Left colon (tissue), 2 donors: ENCODE data around the gene TMTC2. TPM values are rescaled to one million over a fixed set of nuclear protein-coding genes. Genes with fewer than 3 reads are reported as not detected.

Experiments used
- ATAC-seq: fragments of 200-7000 bp; cut with Tn5 transposase; one replicate; pipeline ENCODE4 v1.9.1; 2020; ENCODE audit warnings: mild to moderate bottlenecking, moderate library complexity
- DNase-seq, 2 donors: peaks; one replicate each; pipeline ENCODE4 v3.0.0-alpha.2; 2020
- intact Hi-C, 2 donors: fragments of 100-400 bp; cut with DNase I in 1 of 2; cut with micrococcal nuclease in 1 of 2; formaldehyde crosslinking; loops; one replicate each; pipeline versions ENCODE4 v1.11.2 to v1.14.0; 2022; cut with DNase I, micrococcal nuclease
- long read RNA-seq: library from polyadenylated mRNA; unstranded; transcript quantifications from one replicate; pipeline ENCODE4 v2.0.0, GENCODE V29; 2021
- total RNA-seq, 2 donors: library from RNA; stranded (reverse); fragmentation: NEBNext Ultra II Directional; extraction: Animal tissue kit (Norgen Biotek cat#: 25700); gene quantifications; one replicate each; pipeline ENCODE4 v1.2.1, GENCODE V29; 2021
- donor health status: DM: no; HTN: no; CAD: no.
- donor health status: DM: yes; HTN: yes; CAD: no.

The TMTC2 gene
- 10 to 100 TPM; 11.6 to 14.7 TPM for total RNA-seq
- long read RNA-seq, partial matches to known transcripts = 0 of 2 reads
- long read RNA-seq, other reads (novel, unspliced or antisense) = 2 of 2 reads

DNA sequence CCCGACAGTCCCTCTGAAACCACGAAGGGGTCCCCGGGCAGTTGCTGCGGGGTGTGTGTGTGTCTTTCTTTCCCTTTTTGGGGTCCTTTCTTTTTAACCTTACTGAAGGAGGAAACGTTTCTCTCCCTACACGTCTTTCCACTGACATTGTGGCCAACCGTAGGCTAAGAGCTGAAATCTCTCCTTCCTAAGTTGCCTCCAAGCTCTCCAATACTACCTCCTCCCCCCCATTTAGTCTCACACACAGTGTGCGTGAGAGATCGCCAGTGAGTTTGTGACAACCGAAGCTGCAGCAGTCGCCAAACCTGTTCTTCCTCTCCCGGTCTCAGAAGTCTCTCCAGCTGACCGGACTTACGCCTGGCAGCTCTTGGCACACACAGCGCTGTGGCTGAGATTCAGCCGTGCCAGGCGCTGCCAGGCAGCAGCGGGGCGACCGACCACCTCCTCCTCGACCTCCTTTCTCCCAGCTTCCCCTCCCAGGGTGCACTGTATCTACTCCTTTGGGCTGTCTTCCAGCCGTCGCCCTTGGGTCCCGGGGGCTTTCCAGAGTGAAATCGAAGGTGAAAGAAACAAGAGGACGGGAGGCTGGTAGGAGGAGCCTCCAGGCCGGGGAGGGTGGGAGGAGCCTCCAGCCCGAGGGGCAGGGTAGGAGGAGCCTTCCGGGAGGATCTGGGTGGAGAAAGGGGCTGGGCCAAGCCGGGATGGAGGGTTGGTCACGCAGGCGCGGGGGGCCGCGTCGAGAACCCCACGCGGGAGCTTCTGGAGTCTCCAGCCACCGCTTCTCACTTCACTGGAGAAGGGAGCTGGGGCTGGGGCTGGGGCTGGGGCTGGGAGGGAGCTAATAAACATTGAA lies at the start of gene TMTC2:
Gene TMTC2 (plus strand): TSS at position 739 of the 853 bp plus-strand sequence.
- ATAC-seq (peak; percentile 89), DNase-seq (peak; percentile 94 to 95)
- intact Hi-C loops = no loop called here

DNA sequence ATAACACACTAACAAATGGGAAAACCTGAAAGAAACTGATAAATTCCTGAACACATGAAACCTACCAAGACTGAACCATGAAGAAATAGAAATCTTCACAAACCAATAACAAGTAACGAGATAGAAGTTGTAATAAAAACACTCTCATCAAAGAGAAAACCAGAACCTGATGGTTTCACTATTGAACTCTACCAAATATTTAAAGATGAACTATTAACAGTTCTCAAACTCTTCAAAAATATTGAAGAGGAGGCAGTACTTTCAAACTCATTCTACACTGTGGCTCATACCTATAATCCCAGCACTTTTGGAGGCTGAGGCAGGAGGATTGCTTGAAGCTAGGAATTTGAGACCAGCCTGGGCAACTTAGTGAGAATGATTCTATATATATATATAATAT lies 48.4 kb upstream of the TMTC2 start:
- DNase-seq (no peak), ATAC-seq (no peak)
- intact Hi-C loops = no loop called here

DNA sequence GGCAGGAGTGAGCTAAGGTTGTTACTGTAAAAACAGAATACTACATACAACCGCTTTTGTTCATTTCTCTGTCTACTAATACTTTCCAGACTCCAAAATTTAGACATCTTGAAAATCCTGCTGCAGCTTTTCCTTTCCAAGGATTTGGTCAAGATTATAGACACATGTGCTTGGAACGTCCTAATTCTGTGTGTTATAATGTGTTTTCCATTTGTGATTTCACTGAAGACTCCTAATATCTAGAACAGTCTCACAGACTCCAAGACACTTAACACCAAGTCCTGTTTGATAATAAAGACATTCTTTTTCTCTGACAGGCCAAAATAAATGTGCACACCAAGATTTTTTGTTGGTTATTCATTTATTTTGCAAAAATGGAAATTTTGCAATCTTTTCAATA lies 41.8 kb upstream of the TMTC2 start:
- no peak for DNase-seq
- intact Hi-C loops = no loop called here
- ATAC-seq = no peak

DNA sequence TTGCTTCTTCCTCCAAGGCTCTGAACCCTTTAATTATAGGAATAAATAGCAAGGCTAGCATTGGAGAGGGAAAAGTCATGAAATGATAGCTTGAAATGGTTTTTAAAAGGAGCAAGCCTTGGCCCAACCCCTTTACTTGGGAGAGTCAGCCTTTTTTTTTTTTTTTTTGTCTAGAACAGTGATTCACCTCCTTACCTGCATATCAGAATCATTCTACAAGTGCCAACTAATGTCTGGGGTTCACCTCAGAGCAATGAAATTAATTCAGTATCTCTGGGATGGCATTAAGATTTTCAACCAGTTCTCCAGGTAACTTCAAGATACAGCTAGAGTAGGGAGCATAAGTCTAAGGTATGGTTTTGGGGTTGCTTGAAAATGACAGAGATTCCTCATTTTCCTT lies 41.3 kb upstream of the TMTC2 start:
- intact Hi-C loops = no loop called here
- ATAC-seq = no peak
- no peak for DNase-seq

DNA sequence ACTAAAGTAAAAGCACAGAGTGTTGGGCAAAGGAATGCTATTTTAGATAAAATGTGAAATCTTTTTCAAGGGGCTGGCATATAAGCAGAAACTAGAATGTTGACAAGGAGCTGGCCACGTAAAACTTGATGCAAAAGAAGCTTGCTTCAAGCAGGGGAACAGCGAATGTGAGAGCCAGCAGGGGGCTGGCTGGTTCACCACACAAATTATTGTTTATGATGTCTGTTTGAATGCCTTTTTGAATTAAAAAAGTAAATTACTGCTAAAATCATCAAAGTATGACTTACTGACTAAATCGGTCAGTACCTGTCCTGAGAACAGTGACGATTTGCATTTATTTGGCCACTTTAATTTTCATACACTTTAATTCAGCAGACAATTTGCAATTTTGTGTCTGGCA lies 38.9 kb upstream of the TMTC2 start:
- DNase-seq (no peak), ATAC-seq (no peak)
- intact Hi-C loops = no loop called here

DNA sequence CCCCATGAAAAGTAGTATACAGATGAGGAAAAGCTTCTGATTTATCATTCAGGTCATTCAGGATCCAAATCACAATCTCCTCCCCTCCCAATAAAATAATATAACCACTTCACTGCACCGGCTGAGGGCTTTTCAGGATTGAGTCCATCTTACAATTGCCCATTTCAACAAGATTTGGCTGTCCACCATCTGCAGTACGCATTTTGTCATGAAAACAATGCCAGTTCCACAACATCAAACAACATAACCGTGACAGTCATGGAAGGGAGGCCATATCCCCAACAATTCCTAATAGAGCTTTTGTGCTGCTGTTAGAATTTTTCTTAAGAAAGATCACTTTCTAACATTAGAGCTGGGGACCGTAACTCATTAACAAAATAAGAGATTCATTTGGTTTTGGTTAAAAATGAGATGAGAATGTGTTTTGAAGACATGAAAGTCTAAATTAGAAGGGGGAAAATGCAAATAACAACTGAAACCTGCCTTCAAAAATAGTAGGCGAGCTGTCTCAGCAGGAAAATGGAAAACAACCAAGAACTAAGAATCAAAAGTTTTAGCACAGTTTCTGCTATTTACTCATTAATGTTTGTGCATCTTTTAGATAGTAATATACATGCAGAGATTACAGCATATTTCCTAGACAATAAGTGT lies 38.3 kb upstream of the TMTC2 start:
- DNase-seq = no peak
- intact Hi-C loops = no loop called here
- ATAC-seq = no peak

DNA sequence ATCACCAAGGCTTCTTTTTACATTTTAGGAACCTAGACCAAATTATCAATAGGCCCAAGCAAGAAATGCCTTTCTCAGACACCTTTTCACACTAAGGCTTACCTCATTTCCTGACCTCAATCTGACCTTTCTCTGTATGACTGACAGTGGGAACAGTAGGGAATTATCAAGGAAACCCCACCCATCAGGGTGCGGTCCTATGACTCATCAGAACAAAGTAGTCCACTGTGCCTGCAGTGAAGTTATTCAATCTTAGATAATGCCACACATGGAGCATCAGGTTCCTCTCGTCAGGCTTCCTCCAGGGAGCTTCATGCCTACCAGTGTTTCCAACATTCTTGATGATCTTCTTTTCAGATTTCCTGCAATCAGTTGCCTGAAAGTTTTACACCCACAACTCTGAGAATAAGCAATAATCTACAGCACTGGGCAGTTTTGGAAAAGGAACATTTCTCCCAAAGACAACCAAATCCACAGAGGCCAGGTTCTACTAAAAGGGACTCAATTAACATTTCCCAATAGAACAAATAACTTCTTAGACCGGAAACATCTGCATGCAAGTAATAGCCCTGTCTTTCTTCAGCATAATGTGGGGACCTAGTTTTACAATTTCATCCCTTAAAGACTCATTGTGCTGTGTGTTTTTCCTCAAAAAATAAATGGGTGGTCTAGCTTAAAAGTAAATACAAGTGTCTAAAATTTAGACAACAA lies 35.9 kb upstream of the TMTC2 start:
- intact Hi-C loops = no loop called here
- ATAC-seq (peak; percentile 100), DNase-seq (peak; percentile 85 to 87)

DNA sequence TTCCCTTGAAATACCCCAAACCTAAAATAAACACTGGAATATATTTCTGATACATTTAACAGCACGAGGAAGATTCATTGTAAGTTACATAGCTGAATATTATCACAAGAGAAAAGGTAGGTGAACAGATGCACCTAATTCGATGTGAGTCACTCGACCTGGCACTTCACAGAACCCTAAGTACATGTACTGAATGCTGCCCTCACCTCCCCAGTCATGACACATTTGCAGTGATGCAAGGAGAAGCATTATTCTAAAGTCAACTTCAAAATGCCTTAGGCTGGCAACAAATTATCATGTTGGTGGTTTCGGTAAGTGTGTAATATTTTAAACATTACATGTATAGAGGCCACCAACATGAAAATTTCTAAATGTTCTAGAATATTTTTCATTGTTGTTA lies 35.2 kb upstream of the TMTC2 start:
- no peak for DNase-seq
- intact Hi-C loops = no loop called here
- ATAC-seq = no peak

DNA sequence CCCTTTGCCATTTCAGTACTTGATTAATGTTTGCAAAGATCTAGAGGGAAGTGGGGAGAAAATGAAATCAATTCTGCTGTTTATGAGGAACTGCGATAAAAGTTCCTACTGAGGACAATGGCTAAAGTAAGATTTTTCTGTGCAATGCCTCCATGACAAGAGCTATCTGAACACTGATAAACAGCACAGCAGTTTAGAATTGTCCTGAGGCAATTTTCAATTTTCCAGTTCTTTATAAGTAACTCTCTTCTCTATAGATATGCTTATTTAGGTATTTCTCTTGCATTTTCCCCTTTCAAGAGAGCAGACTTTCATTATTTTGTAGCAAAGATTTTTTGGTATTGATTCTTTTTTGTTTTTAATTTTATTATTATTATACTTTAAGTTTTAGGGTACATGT lies 34.6 kb upstream of the TMTC2 start:
- intact Hi-C loops = no loop called here
- ATAC-seq (no peak), DNase-seq (no peak)

DNA sequence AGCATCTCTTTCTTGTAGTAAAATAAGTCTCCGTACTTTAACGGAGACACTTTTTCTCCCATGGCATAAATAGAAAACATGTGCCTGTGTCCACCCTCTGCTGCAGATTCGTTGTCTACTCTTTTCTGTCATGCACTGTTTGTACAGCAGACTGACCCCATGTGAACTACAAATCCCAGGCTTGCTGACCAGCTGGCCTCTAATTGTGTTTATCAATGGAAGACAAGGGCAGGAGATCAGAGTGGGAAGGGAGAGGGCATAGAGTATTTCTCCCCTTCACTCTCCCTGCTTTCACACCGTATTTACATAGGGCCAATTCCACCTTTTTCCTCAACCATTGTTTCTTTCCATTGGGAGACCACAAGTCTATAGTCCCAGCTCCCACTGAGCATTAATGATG lies 31.0 kb upstream of the TMTC2 start:
- ATAC-seq = no peak
- DNase-seq = no peak
- intact Hi-C loops = no loop called here

DNA sequence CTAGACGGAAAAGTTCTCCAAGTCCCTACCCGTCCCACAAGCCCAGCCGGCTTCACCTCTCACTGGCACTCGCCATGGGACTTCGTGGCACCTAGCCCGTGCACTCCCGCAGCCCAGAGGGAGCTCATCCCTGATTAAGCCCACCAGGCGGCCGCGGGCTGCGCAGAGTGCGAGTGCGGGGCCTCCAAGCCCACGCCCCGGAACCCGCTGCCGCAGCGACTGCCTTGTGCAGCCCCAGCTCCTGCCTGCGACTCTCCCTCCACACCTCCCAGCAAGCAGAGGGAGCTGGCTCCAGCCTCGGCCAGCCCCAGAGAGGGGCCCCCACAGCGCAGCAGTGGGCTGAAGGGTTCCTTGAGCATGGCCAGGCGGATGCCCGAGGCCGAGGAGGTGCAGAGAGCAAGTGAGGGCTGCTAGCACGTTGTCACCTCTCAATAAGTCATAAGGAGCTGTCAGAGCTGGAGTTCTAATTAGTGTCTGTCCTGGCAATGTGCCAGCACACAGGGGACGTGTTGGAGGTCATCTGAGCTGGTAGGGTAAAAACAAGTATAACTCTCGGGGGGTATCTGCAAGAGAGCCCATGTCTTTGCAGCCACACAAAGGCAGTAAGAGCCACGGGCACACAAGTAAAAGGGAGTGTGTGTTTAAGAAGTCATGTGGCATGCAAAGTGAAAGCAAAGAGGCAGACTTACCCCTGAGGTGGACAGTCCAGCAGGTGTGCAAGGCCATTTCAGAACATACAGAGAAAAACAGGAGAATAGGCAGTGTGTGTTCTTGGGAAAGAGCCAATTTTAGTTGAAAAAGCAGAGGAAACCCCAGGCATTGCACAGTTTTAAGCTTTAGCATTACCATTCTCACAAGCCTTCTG lies 27.1 kb upstream of the TMTC2 start:
- intact Hi-C loops = no loop called here
- DNase-seq (no peak), ATAC-seq (no peak)

DNA sequence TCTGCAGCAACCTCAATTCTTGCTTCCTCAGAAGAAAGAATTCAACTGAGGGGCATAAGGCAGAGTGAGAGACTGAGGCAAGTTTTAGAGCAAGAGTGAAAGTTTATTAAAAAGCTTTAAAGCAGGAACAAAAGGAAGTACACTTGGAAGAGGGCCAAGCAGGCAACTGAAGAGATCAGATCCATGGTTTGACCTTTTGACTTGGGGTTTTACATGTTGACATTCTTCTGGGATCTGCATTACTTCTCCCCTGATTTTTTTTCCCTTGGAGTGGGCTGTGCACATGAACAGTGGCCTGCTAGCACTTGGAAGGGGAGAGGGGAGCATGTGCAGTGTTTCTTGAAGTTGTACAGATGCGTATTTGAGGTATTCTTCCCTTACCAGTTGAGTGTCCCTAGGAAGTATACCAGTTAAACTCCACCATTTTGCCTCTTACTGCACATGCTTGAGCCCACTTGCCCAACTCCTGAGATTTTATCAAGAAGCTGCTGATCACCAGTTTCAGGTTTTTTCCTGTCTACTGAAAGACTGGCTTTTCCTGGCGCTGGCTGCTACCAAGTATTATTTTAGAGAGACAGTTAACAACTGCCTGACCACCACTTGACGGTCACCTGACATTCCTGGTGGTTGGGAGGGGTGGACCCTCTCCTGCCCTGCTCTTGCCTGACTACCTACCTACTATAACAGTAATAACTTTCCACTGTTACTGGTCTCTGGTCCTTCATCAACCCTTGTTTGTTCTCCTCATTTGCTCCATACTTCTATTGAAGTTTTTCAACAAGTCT lies 26.0 kb upstream of the TMTC2 start:
- ATAC-seq (no peak), DNase-seq (no peak)
- intact Hi-C loops = no loop called here

DNA sequence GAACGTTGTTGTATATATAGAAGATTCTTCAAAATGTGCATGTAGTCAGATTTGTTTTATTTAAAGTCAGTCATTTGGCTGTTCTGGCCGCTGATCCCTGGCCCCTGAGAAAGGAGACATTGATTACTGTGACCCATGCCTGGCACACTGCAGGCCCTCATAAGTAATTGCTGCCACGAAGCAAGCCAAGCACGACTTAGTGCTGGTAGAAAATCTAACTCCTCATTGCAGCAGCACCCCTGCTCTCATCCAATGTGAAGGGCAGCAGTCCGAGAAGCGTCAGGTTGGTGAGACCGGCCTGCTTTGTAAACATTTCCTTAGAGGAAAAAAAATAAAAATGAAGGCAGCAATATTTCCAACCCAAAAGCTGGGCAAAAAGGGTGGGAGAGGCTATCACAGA lies 22.8 kb upstream of the TMTC2 start:
- ATAC-seq = no peak

DNA sequence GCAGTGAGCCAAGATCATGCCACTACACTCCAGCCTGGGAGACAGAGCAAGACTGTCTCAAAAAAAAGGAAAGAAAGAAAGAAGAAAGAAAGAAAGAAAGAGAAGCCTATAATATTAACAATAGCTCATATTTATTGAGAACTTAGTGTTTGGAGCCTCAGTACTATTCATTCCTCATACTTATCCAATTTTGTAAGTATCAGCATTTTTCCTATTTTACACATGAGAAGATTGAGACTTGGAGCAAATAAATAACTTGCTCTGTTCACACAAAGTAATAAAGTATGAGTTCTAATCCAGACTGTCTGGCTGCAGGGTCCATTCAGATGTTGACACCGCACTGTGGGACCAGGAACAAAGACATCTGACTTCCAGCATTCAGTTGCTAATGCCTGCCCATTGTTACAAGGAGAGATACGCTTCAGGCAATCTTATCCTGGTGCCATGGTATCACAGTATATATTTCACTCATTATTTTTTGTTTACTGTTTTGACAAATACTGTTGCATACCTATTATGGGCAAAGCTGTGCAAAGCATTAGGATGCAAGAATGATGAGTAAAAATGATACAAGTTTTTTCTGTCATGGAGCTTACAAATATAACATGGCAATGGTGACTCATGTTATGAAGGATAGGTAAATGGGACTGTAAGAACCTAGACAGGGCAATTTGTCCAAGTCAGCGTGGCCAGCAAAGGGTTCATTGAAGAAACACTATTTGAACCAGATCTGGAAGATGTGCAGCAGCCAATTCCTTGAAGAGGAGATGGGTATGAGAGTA lies 21.4 kb upstream of the TMTC2 start:
- ATAC-seq = no peak
- DNase-seq = no peak
- intact Hi-C loops = no loop called here

More for the DNA sequence above, 22.8 kb upstream of the TMTC2 start:
- DNase-seq = no peak
- intact Hi-C loops = no loop called here

DNA sequence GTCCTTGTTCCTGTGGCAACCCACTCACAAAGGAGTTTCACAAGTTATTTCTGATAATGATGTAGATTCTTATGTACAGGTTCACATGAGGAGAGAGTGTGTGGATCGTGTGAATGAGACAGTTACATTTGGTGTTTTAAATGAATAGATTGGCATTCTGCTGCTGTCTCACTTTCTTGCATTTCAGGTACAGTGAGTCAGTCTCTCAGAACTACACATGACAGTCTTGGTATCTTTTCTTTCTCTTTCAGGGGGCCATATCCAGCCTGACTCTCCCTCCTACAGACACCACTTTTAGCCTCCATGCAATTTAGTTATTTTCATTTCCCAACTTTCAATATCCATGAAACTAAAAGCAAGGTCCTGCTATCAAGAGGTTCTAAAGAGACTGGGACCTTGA lies 19.9 kb upstream of the TMTC2 start:
- no peak for DNase-seq
- intact Hi-C loops = no loop called here
- ATAC-seq = no peak

DNA sequence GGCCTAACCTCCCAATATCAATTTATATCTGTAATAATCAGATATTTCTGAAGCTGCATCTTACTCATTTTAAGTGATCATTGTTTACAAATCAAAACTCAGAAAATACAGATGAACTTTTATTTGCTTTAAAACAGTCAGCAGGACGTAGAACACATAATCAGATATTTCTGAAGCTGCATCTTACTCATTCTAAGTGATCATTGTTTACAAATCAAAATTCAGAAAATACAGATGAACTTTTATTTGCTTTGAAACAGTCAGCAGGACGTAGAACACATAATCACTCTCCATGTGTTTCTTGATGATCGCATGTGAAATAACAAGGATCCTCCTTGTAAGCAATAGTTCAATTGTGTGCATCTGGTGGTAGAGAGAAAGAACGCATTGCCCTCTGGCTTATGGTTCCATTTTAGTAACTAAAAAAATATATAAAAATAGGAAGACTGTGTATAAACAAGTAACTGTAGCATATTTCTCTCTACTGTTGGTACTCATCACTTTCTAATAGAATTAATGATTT lies 15.0 kb upstream of the TMTC2 start:
- intact Hi-C loops = no loop called here
- DNase-seq (no peak), ATAC-seq (no peak)

DNA sequence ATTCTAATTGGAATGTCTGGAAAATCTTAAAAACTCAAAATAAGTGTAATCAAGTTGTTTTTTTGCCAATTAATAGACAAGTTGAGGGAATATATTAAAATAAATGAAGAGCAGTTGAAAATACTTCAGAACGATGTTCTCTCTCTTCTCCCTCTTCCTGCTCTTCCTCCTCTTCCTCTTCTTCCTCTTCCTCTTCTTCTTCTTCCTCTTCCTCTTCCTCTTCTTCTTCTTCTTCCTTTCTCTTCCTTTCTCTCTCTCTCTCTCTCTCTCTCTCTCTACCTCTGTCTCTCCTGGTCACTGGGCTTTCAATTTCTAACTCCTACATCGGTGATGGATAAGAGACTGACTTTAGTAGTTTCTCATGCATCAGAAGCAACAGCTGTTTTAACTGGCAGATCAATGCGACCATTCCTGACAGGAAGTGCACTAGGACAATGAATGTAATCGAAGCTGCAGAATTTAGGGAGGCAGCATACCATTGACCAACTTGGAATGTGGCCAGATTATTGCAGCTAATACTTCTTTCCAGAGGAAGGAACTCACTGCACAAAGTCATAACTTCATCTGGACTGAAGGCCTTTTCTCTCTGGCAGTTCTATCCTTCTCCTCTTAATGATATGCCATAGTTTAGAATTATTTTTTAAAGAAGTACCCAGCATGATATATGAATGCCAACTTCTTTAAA lies 13.8 kb upstream of the TMTC2 start:
- intact Hi-C loops = no loop called here
- ATAC-seq (no peak), DNase-seq (no peak)
